GM13977 (cell line): Measurements from ENCODE around the gene FGGY.

Source experiments
- DNase-seq: peaks from one replicate; pipeline ENCODE4 v3.0.0; 2012; ENCODE audit warnings: low spot score
- CTCF ChIP-seq: IDR thresholded peaks from 2 replicates; pipeline ENCODE4 v1.5.1; 2012; ENCODE audit warnings: mild to moderate bottlenecking, control low read depth; ENCODE audit not compliant: insufficient read depth; ENCODE audit errors: extremely low read depth, missing control alignments
- in situ Hi-C: fragments of 300-500 bp; cut with MboI; formaldehyde crosslinking; loops from one replicate; pipeline ENCODE4 v1.12.0; 2022; ENCODE audit warnings: low sequenced_read_pairs, low pct_unique_long_range_greater_than_20kb, mixed read lengths, inconsistent platforms; ENCODE audit not compliant: unreplicated experiment

Gene FGGY

DNA sequence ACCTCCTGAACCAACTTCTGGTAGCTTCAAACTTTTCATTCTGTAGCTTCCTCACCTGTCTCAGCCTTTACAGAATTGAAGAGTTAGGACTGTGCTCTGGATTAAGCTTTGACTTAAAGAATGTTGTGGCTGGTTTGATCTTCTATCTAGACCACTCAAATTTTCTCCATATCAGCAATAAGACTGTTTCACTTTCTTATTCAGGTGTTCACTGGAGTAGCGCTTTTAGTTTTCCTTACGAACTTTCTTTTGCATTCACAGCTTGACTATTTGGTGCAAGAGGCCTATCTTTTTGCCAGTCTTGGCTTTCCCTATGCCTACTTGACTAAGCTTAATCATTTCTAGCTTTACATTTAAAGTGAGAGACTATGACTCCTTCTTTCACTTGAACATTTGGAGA, 31.5 kb downstream of the FGGY start:
- no peak for DNase-seq
- in situ Hi-C loops: no loop called here
- no peak for TF ChIP-seq CTCF

DNA sequence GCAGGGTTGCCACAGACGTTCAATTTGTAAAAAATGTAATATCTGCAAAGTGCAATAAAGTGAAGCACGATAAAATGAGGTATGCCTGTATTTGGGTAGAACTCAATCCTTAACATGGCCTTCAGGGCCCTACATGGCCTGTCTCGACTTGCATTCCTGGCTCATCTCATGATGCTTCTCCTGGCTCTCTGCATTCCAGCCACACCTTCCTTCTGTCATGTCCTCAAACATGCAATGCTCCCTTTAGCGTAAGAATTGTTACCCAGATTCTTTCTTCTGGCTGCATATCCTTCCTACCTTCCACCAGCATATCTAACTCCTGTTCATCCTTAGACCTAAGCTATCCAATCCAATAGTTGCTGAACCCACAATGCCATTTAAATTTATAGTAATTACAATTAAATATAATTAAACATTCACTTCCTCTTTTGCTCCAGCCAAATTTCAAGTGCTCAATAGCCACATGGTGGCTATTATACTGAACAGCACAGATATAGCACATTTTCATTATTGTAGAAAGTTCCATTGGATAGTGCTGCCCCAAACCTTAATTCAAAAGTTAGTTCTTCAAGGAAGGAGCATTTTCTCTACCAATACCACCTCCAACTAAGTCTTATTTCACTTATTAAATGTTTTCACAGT, 32.6 kb downstream of the FGGY start:
- DNase-seq: no peak

GRCh38 chr1:59331686-59332620, 35.1 kb downstream of the FGGY start:
- no peak for DNase-seq
- TF ChIP-seq CTCF: no peak
- in situ Hi-C loops: no loop called here

More for the DNA sequence above, 32.6 kb downstream of the FGGY start:
- in situ Hi-C loops: no loop called here
- TF ChIP-seq CTCF: no peak

- TF ChIP-seq CTCF: no peak
- in situ Hi-C loops: no loop called here
- no peak for DNase-seq
These were observed 36.1 kb downstream of the FGGY start for GRCh38 chr1:59332983-59333382.

DNA sequence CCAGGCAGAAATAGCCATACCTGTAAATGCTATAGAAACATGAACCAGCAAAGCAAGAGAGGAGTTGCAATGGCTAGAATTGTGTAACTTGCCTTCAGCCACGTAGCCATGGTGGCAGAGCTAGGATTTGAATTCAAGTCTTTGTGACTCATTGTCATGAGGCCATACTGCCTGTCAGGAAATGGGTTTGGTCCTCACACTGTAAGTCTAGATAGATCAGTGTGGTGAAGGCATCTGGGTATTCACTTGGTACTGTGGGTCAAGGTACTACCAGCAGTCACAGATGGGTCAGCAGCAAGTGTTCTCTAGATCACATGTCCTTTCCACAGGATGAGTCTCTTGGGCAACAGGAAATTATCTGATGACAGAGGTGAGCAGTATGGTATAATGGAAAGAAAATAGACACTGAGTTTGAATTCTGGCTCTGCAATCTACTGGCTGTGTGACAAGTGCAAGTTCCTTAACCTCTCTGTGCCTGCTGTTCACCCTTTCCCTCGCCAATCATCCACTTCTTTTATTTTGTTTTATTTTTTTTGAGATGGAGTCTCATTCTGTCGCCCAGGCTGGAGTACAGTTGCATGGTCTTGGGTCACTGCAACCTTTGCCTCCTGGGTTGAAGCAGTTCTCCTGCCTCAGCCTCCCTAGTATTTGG, 36.9 kb downstream of the FGGY start:
- in situ Hi-C loops: no loop called here
- TF ChIP-seq CTCF: no peak
- DNase-seq: no peak

DNA sequence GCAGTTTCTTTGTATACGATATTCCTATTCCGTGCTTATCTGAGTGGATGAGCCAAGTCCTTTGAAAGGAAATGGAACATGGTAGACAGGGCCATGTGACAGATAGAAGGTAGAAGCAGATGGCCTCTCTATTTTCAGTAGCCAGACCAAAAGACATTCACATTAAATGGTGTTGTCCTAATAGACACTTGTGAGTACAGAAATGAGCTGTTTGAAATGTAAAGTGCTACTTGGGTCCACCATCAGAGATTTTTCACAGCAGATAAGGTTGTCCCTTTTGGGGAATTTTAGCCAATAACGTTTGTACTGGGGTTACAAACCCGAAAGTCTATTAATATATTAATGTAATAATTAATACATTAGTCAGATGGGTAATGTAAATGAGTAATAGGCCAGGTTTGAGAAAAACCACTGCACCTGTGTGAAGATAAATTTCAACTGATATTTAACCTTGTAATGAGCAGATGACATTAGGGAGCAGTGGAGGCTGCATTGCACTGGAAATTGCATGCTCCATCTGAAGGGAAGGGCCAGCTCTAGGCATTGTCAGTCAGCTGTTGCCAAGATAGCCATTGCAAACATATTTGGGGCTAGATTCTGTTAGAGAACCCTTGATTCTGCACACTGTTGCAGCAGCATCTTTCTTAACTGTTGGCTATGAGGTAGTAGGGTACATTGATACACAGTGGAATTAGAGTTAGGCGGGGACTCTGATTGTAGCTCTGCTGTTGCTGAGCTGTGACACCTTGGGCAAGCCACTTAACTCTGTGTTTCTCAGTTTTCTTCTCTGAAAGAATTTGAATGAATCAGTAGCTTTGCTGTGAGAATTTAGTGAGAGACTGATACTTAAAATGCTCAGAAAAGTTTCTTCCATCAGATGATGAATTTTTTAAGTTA, 43.8 kb downstream of the FGGY start:
- DNase-seq: no peak

More for the DNA sequence above, 43.8 kb downstream of the FGGY start:
- TF ChIP-seq CTCF: no peak
- in situ Hi-C loops: no loop called here
